ENCODE measurements around the gene SLC26A1.
"Not testable (repeated sequence)": the region's sequence is repeated elsewhere in the genome, so short reads cannot be mapped to it uniquely, and the experiment has no call there.

Gene SLC26A1

GRCh38 chr4:982814-983213, 10.4 kb downstream of the SLC26A1 start:
- no peak for DNase-seq

DNA sequence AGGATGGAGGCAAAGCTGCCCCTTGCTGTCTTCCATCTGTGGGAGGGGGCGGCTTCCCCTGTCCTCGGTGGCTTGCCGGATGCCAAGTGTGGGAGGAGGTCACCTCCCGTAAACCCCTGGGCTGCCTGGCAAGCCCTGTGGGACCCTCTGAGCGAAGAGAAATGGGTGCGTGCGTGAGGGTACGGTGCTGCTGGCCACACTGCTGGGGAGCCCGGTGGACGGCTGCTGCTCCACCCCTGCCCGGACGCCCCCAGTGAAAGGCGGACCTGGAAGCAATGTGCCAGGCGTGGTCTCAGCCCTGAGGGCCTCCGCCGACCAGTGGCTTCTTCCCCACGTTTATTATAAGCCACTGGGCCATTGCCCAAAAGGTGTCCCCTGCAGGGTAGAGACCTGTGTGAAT, 10.9 kb downstream of the SLC26A1 start:
- no peak for DNase-seq

- DNase-seq: no peak
Observed at GRCh38 chr4:978957-979701, 14.1 kb downstream of the SLC26A1 start.

DNA sequence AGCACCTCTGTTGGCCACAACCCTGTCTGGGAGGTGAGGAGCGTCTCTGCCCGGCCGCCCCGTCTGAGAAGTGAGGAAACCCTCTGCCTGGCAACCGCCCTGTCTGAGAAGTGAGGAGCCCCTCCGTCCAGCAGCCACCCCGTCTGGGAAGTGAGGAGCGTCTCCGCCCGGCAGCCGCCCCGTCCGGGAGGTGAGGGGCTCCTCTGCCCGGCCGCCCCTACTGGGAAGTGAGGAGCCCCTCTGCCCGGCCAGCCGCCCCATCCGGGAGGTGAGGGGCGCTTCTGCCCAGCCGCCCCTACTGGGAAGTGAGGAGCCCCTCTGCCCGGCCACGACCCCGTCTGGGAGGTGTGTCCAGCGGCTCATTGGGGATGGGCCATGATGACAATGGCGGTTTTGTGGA, 17.2 kb downstream of the SLC26A1 start:
- DNase-seq: not testable (repeated sequence)

- DNase-seq: no peak
Observed at GRCh38 chr4:974668-975067, 18.5 kb downstream of the SLC26A1 start.

GRCh38 chr4:973431-974397, 19.5 kb downstream of the SLC26A1 start, which contains the start of gene DGKQ:
TSS of gene DGKQ (minus strand) at chr4:973569. CDS start at chr4:973482, 87 bp downstream.
- no peak for DNase-seq

GRCh38 chr4:972651-973424, 20.4 kb downstream of the SLC26A1 start:
- no peak for DNase-seq

DNA sequence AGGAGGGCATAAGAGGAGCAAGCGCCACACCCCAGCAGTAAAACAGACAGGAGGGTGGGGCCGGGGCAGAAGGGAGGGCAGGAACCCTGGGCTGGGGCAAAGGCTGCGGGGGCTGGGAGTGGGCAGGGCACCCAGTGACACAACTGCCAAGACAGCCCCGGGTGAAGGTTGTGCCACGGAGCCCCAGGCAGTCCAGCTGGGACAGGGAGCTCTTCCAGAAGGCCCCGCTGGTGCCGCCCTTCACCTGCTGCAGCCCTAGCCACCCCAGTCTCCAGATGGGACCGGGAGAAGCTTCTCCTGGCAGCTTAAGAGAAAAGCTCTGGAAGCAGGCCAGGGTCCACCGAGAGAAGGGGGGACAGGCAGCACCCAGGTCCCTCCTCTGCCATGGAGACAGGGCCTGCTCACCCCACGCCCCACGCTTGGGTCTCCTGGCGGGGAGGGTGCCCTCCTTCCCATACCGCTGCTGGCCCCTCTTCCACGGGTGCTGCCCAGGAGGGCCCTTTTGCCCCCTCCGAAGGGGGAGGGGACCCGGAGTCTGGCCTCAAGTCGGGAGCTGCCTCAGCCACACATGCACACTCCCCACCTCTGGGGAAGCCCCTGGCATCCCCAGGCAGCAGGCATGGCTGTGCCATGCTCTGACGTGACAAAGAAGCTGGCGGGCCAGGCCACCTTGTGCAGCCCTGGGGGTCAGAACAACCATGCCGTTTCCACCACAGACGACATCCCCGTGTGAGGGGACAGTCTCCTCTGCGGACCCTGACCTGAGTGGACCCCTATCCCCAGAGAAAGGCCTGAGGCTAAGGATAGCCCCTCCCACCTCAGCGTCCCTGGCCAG, 21.3 kb downstream of the SLC26A1 start:
- no peak for DNase-seq

DNA sequence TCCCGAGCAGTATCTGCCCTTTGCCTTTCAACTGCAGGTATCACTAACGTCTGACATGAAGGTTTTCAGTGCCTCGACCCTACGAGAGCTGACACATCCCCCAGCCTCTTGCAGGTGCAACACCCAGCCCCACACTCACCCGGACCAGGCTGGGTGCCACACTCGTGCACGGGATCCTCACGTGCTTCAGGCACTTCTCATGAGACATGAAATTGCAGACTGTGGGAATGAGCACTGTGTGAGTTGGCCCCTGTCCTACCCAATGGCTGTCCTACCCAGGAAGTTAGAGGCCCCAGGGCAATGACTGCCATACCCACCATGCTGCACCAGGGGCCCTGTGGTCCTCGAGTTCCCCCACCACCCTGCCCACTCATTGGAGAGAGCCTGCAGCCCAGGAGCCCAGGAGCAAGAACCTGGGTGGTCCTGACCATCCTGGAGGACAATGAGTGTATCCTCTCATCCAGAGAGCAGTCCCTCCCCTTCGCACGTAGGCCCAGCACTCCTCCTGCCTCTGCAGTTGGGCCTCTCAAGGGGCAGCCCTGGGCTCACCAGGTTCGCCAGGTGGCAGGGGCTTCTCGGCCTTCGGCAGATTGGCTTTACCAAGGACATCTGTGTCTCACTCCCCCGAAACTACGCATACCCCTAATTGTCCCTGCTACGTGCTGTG, 22.2 kb downstream of the SLC26A1 start:
- DNase-seq: no peak

DNA sequence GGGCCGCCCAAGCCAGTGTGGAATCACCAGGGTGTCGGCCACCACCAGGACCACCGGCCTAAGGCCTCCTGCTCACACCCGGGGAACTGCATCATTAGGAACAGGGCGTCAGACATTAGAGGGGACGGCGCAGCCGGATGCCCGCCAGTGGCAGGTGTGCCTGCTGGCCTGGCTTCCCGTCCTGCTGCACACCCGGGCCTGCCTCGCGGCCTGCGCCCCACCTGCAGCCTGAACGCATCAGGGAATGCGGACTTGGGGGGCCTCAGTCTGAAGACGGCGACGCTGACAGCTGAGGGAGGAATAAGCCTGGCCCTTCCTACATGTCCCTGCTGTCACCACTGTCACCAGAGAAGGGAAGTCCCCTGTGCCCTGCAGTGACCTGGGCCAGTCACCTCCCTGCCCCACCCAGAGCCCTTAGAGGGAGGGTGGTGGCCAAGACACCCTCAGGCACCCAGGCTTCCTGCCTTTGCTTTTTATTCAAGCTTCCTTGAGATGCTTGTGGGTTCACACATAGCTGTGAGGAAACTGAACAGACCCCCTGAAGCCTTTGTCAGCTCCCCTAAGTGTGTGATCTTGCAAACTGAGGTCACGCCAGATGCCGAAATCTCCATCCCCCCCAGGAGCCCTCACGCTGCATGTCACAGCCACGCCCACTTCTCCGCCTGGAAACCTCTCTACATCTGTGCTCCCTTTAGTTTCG, 23.0 kb downstream of the SLC26A1 start:
- DNase-seq: no peak

DNA sequence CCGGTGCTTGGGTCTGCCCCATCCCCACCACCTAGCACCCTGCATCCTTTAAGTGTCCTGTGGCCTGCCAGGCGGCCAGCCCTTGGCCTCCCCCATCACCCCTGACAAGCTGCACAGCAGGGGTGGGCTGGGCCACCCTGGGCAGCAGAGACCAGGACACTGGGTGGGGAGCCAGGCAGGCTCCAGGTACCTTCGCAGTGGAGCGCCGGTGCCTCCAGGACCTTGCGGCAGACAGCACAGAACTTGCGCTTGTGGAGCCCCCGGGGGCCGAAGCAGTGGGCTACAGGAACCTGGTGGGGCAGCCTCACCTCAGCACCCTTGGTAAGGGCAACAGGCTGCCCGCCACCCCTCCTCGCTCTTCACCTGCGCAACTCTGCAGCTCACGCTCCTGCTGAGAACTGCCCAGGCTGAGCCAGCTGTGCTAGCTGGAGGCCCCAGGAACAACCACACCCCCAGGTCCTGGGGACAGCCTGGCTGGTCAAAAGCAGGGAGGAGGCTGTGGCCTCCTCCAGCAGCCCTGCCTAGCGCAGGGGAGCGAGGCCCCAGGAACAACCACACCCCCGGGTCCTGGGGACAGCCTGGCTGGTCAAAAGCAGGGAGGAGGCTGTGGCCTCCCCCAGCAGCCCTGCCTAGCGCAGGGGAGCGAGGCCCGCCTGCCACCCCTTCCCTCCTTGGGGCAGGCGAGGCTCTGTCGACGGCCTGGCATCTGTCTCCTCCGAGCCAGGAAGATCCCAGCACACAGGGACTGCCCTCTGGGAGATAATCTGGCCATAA, 24.4 kb downstream of the SLC26A1 start:
- DNase-seq: no peak

DNA sequence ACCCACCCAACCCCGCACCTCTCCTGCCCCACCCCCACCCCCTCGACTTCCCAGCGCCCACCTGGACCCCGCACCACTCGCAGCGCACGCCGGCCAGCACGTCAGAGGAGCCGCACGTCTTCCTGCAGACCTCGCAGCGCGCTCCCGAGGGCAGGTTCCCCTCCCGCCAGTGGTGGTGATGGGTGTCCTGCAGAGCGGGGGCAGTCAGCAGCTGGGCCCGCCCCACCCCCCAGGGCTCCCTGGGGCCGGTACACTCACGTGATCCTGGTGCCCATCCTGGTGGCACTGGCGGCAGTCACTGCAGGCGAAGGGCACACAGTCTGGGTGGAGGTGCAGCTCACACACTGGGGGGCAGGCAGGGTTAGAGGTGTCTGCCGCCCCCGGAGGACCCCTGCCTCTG, 25.0 kb downstream of the SLC26A1 start:
- DNase-seq: no peak

DNA sequence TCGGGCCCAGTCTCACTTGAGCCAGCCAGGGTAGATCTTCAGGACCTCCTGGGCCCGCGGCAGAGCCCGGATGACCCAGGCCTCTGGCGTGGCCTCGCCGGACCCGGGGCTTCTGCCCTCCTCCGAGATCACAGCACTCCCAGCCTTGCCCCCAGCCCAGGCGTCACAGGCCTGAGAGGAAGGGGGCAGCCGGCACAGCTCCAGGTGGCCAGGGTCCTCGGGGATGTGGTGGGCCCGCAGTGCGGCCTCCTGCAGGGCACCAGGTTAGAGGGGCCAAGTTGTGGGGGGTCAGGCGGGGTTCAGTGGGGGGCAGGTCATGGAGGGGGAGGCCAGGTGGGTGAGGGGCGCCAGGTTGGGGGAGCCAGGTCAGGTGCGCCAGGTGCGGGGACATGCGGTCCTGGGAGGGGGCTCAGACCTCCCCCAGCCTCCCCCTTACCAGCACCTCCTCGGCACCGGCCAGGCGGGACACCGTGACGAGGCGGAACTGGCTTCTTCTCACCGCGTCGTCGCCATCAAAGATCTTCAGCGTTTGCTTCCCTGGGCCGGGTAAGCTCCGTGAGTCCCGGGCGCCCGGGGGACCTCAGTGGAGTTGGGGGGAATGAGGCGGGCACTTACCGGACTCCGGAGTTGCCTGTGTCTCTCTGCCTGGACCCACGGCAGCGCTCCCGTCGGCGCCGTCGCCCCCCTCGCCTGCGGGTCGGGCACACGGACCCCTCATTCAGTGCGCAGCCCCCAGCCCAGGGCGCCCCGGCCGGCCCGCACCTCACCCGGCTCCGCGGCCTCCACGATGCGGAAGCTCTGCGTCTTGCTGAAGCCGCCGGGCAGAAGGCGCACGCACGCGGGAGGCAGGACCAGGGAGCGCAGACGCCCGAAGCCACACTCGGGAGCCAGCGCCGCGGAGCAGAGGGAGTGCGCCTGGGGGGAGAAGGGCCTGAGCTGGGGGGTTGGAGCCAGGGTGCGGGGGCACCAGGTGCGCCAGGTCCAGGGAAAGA, 25.8 kb downstream of the SLC26A1 start:
- DNase-seq: no peak

DNA sequence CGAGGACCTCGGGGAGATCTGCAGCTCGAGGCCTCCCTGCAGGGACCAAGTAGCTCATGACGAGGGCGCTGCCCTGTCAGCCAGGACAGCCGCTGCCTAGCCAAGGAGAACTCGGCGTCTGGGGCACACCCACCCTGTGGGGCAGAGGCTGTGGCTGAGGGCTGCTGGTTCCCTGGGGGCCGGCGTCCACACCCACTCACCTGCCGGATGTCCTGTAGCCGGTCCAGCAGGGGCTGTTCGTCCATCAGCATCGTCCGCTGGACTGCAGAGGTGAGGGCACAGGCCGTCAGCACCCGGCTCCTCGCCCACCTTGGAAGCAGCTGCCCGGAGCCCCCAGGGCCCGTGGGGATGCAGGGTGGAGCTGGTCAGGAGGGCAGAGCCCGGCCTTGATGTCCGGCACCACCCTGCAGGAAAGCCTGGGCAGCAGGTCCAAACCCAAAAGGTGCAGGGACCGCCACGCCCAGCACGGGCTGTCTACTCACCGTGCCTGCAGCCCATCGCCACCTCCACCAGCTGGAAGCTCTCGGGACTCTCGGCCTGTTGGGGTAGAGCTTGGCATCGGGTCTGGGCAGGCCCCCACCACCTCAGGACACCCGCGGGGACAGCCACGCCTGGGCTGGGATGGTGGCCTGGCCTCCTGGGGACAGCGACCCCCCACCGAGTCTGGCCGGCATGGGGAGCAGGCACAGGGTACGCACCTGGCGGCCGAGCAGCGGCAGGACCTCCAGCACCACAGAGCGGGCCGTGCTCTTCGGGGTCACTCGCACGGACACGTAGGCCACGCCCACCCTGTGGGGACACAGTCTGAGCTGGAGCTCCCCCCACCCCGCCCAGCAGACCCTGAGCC, 26.7 kb downstream of the SLC26A1 start:
- no peak for DNase-seq

GRCh38 chr4:965766-966134, 27.5 kb downstream of the SLC26A1 start:
- no peak for DNase-seq

DNA sequence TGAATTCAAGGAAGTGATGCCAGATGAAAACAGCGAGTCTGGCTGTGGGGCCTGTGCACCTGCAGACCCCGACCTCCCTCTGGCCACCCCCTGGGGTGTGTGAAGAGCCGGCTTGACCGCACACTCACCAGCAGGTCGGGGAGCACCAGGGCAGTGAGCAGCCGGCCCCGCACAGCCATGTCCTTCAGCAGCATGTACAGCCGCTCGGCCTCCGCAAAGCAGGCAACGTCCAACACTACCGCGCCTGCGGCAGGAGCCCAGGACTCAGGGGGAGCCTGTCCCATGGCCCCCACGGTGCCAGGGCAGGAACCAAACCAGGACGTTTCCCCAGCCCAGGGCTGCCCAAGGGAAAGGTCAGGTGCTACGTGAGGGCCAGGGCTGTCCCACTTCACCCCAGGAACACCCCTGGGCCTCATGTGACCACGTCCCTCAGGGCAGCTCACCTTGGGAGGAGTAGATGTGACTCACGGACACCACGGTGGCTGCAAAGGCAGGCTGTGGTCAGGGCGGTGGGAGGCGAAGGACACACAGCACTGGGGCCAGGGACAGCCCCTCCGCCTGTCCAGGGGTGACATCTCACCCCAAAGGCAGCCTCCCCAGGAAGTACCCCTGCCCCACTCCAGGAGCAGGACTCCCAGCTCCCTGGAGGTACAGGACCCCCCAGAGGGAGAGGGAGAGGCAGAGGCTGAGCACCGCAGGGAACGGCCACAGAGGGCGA, 28.0 kb downstream of the SLC26A1 start:
- DNase-seq: no peak

GRCh38 chr4:964346-965025, 28.7 kb downstream of the SLC26A1 start:
- DNase-seq: no peak
